Measurements from ENCODE around the gene JADE3.

- TF ChIP-seq, protein P1, sequence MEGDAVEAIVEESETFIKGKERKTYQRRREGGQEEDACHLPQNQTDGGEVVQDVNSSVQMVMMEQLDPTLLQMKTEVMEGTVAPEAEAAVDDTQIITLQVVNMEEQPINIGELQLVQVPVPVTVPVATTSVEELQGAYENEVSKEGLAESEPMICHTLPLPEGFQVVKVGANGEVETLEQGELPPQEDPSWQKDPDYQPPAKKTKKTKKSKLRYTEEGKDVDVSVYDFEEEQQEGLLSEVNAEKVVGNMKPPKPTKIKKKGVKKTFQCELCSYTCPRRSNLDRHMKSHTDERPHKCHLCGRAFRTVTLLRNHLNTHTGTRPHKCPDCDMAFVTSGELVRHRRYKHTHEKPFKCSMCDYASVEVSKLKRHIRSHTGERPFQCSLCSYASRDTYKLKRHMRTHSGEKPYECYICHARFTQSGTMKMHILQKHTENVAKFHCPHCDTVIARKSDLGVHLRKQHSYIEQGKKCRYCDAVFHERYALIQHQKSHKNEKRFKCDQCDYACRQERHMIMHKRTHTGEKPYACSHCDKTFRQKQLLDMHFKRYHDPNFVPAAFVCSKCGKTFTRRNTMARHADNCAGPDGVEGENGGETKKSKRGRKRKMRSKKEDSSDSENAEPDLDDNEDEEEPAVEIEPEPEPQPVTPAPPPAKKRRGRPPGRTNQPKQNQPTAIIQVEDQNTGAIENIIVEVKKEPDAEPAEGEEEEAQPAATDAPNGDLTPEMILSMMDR (IDR thresholded peaks at IDR 0.05) = peak in 2 of 3 donors; percentile 55 to 67
- no peak for TF ChIP-seq POLR2A (IDR thresholded peaks at IDR 0.05)
- TF ChIP-seq POLR2AphosphoS5 (IDR thresholded peaks at IDR 0.05) = no peak
Observed at GRCh38 chrX:46903458-46904242, 8.6 kb upstream of the JADE3 start.
